COLO668 (cell line): Measurements from ENCODE around the gene APBA1.
"Not testable (repeated sequence)": the region's sequence is repeated elsewhere in the genome, so short reads cannot be mapped to it uniquely, and the experiment has no call there.

Experiments used
- DNase-seq: peaks from one replicate; lab custom pipeline; 2025; ENCODE audit not compliant: unreplicated experiment; lab: John Stamatoyannopoulos, UW

APBA1 gene

DNA sequence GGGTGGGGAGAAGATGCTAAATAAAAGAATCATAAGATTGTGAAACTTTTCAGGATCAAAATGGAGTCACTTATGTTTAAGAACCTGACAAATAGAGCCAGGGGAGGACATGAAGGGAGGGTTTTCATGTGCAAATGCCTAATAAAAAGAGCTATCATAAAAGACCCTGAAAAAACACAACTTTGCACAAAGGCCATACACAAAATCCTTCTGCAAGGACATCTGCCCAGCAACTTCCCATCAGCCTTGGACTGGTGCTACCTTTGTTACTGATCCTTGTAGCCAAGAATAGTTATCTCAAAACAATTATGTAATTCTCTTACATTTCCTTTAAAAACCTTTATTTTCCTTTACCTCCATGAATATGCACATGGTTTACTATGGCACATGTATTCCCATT, 63.0 kb downstream of the APBA1 start:
- no peak for DNase-seq

DNA sequence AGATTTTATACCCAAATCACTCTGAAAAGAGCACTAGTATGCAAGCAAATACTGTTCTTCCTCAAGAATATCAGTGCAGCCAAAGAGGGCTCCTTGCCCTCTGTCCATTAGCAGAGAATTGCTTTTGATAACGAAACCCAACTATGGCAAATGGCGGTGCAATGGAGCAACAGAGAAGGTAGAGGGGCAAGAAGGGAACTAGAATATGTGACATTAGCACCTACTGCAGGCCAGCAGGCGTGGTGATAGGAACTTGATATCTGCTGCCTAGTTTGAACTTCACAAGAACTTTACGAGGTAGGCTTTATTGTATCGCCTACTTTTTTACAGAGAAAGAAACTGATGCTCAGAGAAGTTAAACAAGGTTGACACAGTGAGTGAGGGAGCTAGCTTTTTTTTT, 66.1 kb downstream of the APBA1 start:
- DNase-seq, result no peak

DNA sequence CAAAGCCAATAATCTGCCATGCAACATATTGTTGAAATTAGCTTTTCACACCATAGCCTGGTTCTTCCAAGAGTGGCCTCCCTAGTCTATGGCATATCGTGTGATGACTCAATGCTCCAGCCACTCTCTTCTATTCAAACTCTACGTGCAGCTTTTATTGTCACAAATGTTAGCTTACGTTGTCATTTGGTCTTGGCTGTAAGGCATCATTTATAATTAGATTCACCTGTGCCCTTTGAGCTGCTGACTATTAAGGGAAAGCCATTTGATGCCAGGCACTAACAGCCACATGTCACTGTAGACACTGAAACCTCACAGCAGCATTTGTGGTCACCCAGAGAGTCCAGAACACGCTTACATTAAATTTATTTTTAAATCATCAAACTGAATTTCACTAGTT, 66.8 kb downstream of the APBA1 start:
- DNase-seq, result no peak

DNA sequence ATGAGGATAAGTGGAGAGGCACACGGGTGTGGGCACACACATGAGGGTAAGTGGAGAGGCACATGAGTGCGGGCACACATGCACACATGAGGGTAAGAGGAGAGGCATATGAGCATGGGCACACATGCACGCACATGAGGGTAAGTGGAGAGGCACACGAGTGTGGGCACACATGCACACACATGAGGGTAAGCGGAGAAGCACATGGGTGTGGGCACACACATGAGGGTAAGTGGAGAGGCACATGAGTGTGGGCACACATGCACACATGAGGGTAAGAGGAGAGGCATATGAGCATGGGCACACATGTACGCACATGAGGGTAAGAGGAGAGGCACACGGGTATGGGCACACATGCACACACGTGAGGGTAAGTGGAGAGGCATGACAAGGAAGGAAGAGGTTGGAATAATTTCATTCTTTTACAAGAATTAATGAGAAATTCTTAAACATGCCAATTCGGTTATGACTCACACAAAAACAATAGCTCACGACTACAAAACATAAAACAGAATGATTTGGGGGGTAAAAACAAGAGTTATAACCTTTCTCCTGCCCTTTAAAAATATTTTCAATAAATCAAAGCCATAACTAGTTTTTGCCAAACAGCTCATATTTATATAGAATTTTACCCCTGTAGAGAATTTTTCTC, 67.5 kb downstream of the APBA1 start:
- DNase-seq, result no peak

DNA sequence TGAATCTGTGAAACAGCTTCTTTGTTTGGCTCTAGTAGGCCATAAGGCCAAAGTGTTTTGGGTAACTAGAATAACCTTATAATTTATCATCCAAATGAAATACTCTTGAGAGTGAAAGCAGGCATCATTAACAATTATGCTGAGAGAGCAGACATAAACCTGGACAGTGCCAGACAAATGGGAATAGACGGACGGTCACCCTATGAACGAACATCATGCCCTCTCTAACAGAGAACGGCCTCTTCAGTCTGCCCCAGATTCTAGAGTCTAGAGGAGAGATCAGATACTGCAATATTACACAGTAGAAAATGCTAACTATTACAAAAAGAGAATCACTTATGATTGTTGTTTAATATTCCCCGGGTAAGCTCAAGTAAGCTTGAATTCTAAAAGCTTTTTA, 68.5 kb downstream of the APBA1 start:
- DNase-seq, result no peak

DNA sequence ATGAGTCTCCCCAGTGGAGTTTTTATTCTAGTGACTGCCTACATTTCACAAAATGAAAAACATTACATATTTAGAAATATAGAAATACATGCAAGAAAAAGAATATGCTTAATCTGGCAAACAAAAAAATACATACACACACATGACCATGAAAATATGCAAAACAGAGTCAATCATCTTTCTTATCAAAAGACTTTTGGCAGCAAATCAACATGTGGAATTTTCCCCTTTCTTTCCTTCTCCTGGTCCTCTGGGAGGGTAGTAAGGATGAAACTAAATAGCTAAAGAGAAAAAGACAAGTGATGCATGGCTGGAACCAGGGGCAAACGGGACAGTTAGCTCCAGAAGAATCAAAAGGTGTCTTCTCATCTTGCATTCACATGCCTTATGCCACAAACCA, 69.4 kb downstream of the APBA1 start:
- DNase-seq, result no peak

DNA sequence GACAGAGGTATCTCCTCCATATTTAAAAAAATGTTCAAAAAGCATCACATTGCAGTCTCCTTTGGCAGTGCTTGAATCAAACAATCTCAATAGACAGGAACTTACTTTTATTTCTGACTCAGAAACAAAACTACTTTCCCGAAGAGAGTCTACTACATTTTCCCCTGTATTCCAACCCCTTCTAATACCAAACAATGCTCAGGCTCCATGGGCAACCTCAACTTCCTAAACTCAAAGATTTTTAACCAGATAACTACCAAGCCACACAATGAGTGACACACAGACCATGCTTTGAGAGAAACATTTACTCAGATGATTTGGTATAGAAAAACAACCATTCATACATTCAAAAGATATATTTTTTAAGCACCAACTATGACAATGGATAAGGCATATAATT, 70.5 kb downstream of the APBA1 start:
- DNase-seq, result no peak

DNA sequence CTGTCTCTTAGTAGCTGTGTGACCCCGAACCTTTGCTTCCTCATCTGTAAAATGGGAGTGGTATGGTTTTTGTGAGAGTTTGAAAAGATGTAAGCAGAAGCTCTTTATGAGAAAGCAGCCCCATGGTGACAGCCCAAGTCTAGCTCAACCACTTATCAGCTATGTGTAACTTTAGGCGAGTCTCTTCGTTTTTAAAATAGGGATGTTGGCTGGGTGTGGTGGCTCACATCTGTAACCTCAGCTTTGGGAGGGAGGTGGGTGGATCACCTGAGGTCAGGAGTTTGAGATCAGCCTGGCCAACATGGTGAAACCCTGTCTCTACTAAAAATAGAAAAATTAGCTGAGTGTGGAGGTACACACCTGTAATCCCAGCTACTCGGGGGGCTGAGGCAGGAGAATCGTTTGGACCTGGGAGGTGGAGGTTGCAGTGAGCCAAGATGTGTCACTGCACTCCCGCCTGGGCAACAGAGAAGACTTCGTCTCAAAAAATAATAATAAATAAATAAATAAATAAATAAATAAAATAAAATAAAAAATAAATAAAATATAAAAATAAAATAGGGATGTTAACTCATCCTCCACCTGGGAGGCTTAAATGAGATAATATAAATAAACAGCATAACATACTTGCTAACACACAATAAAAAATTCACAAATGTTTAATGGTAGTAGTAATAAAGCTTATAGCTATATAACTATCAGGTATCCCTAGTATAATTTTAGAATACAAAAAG, 71.7 kb downstream of the APBA1 start:
- no peak for DNase-seq

DNA sequence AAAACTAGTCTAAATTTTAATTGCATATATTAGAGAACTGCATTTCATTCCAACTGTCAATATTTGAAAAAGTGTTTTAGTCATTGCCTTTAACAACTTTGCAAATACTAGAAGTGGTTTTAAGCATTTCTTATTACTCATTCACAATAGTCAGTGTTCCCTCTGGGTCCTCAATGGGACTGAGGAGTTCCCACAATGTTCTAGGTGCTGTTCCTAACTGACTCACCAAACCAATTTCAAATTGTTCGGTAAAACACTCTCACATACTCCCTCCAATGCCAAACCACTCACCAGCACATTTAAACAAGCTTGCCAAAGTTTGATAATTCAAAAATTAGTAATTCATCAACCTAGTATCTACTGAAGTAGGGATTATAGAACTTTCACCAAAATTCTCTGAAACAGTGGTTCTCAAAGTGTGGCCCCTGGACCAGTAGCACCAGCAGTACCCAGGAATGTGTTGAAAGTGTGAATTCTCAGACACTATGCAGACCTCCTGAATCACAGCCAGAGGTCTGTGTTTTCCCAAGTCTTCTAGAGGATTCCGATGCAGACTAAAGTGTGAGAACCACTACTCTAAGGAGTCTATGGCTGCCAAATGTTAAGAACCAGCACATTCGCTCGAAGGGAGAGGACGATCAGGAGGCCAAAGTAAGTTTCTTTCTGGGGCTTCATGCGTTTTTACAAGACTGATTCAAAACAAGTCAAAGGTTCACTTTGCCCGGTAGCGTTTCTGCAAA, 72.8 kb downstream of the APBA1 start:
- no peak for DNase-seq

DNA sequence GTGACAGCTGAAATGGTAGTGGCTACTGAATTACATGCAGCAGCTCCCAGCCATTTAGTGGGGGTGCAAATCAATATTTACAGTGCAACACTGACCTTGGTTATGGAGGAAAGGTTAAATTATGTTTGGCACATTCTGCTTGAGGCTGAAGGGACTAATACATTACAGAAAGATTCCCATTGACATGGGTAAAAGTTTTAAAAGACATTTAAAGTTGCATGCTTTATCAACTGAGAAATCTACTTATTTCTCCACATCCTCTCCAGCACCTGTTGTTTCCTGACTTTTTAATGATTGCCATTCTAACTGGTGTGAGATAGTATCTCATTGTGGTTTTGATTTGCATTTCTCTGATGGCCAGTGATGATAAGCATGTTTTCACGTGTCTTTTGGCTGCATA, 75.3 kb downstream of the APBA1 start:
- not testable (repeated sequence) for DNase-seq

DNA sequence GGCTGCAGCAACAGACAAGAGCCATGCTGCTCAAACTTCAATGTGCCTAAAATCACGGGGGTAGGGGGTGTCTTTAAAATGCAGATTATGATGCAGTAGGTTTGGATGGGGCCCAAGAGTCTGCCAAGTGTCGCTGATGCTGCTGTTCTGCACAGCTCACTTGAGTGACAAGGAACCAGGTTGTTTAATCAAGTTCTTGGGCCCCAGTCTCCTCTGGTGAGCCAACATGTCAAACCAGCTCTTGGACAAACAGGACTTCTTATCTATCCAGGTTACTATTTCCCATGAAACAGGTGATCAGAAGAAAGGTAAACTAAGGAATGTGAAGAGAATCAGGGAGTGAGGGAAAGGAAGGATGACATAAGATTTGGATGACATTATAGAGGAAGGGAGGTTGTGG, 78.0 kb downstream of the APBA1 start:
- DNase-seq, result no peak

DNA sequence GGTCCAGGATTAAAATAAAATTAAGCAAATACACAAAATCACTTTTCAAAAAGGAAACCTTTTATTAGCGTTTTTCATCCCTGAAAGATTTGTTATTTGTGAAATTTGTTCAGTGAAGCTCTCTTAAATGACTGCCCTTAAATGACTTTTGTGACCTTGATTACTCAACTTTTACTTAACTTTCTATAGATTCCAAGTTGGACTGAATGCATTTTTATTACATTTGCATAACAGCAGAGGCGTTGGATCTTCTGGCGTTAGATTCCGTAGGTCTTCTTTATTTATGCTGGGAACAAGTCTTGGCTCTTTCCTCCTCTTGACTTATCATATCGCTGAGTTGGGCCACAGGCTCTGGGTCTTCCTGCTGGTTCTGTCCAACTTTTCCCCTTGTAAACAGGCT, 78.4 kb downstream of the APBA1 start:
- no peak for DNase-seq

DNA sequence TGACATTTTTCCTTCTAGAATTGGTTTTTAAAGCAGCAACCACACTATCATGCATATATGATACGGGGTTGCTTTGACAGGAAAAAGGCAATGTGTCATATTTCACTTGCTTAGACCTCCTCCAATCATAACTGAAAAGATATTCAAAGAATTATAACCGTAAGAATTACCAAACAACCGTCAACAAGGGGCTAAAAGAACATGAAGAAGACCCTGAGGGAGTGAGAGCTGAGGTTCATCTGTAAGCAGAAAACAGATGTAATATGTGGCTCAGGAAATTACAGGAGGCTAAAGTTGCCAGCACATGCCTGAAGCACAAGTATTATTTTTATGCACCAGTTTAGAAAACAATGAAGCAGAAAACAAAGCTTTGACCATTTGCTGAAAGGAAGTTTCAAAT, 78.9 kb downstream of the APBA1 start:
- DNase-seq, result no peak

DNA sequence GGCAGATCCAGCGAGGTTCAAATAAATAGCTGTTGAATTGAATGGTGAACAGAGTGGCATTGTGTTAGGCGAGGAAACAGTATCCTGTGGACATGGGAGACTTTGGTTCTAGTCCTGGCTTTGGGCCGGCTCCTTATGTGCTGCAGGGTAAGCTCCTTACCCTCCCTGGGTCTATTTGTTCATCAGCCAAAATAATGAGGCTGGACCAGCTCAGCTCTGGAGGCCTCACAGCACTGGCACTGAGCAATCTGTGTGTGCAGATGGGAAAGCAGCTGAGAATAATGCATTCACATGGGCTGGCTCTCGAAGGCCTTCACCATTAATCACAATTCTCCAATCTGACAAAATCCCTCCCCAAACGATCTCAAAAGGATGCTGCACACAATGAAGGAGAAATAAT, 81.9 kb downstream of the APBA1 start:
- DNase-seq, result no peak

DNA sequence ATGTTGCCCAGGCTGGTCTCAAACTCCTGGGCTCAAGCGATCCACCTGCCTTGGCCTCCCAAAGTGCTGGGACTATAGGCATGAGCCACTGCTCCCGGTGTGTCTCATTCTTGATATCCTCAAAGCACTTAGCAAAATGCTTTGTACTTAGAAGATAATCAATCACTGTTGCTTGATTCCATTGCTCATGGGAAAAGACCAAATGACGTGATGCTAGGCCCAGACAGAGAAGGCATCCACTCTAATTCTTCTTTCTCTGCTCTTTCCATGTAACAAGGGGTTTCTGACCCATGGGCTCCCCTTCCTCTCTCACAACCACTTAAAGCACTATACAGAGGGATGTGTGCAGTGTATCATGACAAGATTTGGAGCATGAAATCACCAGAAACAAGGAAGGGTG, 83.0 kb downstream of the APBA1 start:
- no peak for DNase-seq

DNA sequence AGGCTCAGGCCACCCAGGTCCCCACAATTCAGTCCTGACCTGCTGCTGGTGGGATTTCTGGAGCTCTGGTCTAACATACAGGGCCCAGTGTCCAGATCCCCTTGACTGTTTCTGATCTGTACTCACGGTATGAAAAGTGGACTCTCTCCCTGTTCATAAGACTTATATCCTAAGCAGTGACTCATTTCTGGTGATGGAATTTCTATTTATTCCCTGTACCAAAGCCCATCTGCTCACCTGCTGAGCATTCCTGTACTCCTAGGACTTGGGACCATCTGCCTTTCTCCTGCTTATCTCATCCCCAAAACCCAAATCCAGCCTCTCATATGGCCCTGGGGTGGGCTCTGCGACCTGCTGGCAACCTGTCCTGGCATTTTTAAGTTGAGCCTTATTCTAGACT, 86.6 kb downstream of the APBA1 start:
- DNase-seq, result no peak

DNA sequence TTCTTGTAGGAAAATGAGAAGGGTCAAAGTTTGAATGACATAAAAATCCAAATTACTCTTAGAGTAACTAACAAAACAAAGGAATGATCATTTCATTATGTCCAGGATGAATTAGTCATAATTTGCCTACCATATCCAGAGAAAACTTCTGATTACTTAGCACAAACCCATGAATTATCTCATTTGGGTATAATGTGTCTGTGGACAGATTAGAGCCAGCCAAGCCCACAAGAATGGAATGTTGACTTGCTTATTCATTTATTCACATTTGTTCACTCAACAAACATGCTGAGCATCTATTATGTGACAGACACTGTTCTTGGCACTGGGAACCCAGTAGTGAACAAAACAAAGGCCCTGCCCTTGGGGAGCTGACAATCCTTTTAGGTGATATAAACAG, 87.4 kb downstream of the APBA1 start:
- DNase-seq, result no peak

DNA sequence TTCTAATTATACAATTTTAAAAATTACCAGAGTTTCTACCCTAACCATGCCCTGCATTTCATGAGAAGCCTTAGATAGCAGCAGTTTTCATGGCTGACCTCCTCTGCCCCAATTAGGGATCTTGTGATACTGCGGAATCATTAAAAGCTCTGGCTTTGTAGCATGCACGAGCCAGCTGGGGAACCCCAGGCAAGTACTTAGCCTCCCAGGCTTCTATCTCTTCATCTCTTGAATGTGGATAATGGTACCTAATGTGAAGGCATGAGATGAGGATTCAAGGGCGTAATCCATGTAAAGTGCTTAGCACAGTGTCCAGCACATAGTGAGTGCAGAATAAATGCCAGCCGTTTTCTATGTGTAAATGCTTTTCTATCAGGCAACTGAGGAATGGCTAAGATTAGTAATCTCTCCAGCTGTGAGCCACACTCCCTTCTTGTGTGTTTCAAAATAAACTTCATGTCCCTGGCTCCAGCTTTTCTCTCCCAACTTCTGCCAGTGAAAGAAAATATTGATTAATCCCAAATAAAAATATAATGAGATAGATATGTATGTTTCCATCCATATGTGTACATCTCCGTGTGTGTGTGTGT, 88.4 kb downstream of the APBA1 start:
- no peak for DNase-seq

DNA sequence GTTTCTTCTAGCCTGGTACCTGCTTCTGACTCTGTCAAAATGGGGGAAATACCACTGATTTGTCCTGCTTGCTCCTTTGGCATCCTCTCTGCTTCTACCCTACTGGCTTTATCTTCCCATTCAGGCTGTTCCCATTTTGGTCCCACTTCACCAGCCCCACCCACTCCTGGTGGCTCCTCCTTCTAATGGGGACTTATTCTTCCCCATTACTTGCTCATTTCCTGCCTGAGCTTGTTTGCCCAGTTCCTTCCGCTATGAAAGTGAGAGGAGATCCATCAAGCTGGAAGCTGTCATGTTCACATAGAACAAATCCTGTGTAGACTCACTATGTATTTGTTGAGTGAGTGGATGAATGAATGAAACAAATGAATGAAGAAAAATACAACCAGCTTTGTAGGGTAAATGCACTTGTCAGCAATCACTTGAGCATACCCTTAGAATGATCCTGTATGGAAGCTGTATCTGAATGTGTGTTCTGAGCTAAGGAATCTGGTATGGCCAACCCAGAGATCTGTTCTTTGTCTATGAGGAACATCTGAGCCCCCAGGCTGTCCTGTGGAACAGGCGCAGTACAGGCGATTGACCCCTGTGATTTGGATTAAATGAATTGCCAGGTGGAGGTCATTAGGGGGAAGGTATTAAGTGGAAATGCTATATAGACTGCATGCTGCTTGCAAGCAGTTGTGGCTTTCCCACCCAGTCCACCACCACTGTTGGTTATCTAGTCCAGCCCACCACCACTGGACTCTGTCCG, 89.5 kb downstream of the APBA1 start:
- DNase-seq, result no peak

DNA sequence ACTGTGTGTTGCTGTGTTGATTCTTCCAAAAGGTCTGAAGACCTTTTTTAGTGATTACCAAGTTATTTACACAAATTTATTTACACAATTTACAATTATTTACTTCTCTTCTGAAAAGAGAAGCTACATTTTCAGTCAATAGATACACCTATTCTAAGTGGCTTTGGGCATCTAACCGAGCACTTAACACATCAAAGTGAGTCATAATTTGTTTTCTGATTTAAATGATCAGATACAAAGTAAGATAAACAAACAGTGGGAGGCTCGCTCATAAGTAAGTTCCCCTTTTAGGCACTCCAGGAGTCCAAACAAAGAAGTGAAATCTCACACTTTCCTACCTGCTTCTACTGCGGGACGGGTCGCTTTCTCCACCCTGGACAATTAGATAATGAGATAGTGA, 90.2 kb downstream of the APBA1 start:
- no peak for DNase-seq

DNA sequence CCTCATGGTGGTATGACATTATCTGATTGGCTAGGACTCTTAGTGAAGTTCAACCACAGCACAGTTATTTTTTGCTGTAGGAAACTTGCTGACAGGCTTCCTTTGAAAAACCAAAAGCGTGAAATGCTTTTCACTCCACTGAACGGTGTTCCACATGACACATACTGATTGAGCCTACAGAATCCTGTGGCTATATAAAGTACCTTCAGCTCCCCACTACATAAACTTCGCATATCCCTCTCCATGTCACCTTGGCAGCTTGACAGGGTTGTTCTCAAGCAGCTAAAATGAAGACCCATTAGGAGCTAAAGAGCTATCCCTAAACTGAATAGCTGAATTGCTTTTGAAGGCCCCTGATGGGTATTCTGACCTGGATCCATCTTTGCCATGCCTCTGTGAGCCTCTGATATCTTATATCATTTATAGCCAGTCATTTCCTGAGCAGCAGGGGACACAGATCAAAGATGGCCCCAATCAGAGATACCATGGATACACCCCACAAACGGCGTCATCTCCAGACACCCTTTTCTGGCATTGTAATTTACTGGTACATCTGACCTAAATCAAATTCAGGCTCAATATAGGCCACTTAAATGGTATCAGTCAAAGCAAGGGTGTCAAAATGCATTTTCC, 91.5 kb downstream of the APBA1 start:
- no peak for DNase-seq
